NCI-H748 (cell line): ENCODE results near the gene SAMD1.

ENCODE experiments used
- DNase-seq: peaks from one replicate; lab custom pipeline; 2025; ENCODE audit not compliant: unreplicated experiment; lab: John Stamatoyannopoulos, UW

The SAMD1 gene

GRCh38 chr19:14090509-14091080 is at the start of gene SAMD1:
Gene SAMD1 (minus strand): TSS chr19:14090751.
- peak; percentile 87 for DNase-seq

- DNase-seq: no peak
Measured at GRCh38 chr19:14139944-14140343, 49.4 kb upstream of the SAMD1 start.

- DNase-seq: no peak
Measured at GRCh38 chr19:14138576-14139265, 48.2 kb upstream of the SAMD1 start.

- DNase-seq: peak; percentile 100
Measured at GRCh38 chr19:14136509-14137281, 46.1 kb upstream of the SAMD1 start, which contains the start of gene ASF1B. Gene ASF1B (minus strand): TSS chr19:14136589. CDS start chr19:14136456, 133 bp downstream.

- DNase-seq: peak; percentile 13
Measured at GRCh38 chr19:14135985-14136508, 45.5 kb upstream of the SAMD1 start.

GRCh38 chr19:14135355-14135754 is 44.8 kb upstream of the SAMD1 start:
- no peak for DNase-seq

GRCh38 chr19:14127929-14128509 is 37.5 kb upstream of the SAMD1 start:
- DNase-seq: no peak

GRCh38 chr19:14127176-14127575 is 36.6 kb upstream of the SAMD1 start:
- no peak for DNase-seq

GRCh38 chr19:14122924-14123323 is 32.4 kb upstream of the SAMD1 start:
- no peak for DNase-seq

- DNase-seq: no peak
Measured at GRCh38 chr19:14120497-14120780, 29.9 kb upstream of the SAMD1 start.

GRCh38 chr19:14119644-14120496 is 29.3 kb upstream of the SAMD1 start:
- DNase-seq: no peak

- no peak for DNase-seq
Measured at GRCh38 chr19:14119146-14119545, 28.6 kb upstream of the SAMD1 start.

GRCh38 chr19:14118165-14119051 is 27.9 kb upstream of the SAMD1 start:
- DNase-seq: no peak

- DNase-seq: peak; percentile 98
Measured at GRCh38 chr19:14117668-14118164, 27.2 kb upstream of the SAMD1 start, which contains the start of gene PRKACA. Gene PRKACA (minus strand): TSS chr19:14117762. CDS start chr19:14117547, 215 bp downstream.

- DNase-seq: no peak
Measured at GRCh38 chr19:14116918-14117578, 26.5 kb upstream of the SAMD1 start.

GRCh38 chr19:14116525-14116917 is 26.0 kb upstream of the SAMD1 start:
- no peak for DNase-seq

GRCh38 chr19:14115756-14116155 is 25.2 kb upstream of the SAMD1 start:
- DNase-seq: no peak

GRCh38 chr19:14114854-14115253 is 24.3 kb upstream of the SAMD1 start:
- DNase-seq: peak; percentile 16

GRCh38 chr19:14114439-14114838 is 23.9 kb upstream of the SAMD1 start:
- no peak for DNase-seq
